CD4-positive, alpha-beta T cell (primary cell): ENCODE measurements around the gene MAPK8IP2. TPM values are rescaled to one million over a fixed set of nuclear protein-coding genes. Genes with fewer than 3 reads are reported as not detected.
A peak's percentile ranks its signal among the peaks of the same experiment; 100 is the strongest.

Experiments
- ATAC-seq: fragments of 200-7000 bp; cut with Tn5 transposase; one replicate; pipeline ENCODE4 v1.10.0; 2022; ENCODE audit warnings: mild to moderate bottlenecking; ENCODE audit not compliant: poor library complexity
- CTCF ChIA-PET: fragments of 350-600 bp; sonication (Branson Sonifier 250); formaldehyde crosslinking; loops from one replicate; lab custom pipeline; 2021; ENCODE audit warnings: antibody characterized with exemption, inconsistent platforms; lab: Charles Lee
- POLR2A ChIA-PET: fragments of 350-600 bp; sonication (Branson Sonifier 250); formaldehyde crosslinking; loops from one replicate; lab custom pipeline; 2021; ENCODE audit warnings: antibody characterized with exemption, inconsistent platforms; lab: Charles Lee
- DNase-seq, 14 experiments: peaks; one replicate each; pipeline ENCODE4 v3.0.0-alpha.2; 2013 to 2020; ENCODE audit warnings: mixed read lengths in 2 of 14
- H3K27ac ChIP-seq, 2 donors: one replicate each; pipeline versions ENCODE4 v1.5.1 to v1.7.0; 2013; ENCODE audit warnings: low read length in 2 of 2, low read depth in 1 of 2, mild to moderate bottlenecking in 1 of 2
- H3K27me3 ChIP-seq, 2 experiments: 1 replicate in 1 of 2; 2 replicates in 1 of 2; pipeline versions ENCODE4 v1.6.1 to v1.7.0; 2013; ENCODE audit warnings: low read length in 2 of 2, control low read depth in 1 of 2, mild to moderate bottlenecking in 1 of 2, moderate library complexity in 1 of 2; ENCODE audit not compliant: insufficient read depth in 2 of 2, control insufficient read depth in 1 of 2
- H3K36me3 ChIP-seq: one replicate; pipeline ENCODE4 v1.6.1; 2013; ENCODE audit warnings: low read length, control low read depth; ENCODE audit not compliant: insufficient read depth
- H3K4me1 ChIP-seq: one replicate; pipeline ENCODE4 v1.6.1; 2013; ENCODE audit warnings: low read length, control low read depth; ENCODE audit not compliant: insufficient read depth
- H3K4me3 ChIP-seq: one replicate; pipeline ENCODE4 v1.5.1; 2013; ENCODE audit warnings: mild to moderate bottlenecking, low read length, moderate library complexity
- H3K9me3 ChIP-seq, 2 experiments: 1 replicate in 1 of 2; 2 replicates in 1 of 2; pipeline versions ENCODE4 v1.6.1 to v1.7.0; 2013; ENCODE audit warnings: low read length in 2 of 2, mild to moderate bottlenecking in 2 of 2, control low read depth in 1 of 2, moderate library complexity in 1 of 2; ENCODE audit not compliant: control insufficient read depth in 1 of 2, insufficient read depth in 1 of 2
- H3K27ac Mint-ChIP-seq: one replicate; pipeline ENCODE4 v1.8.0; 2020; ENCODE audit warnings: mixed read lengths
- H3K27me3 Mint-ChIP-seq: one replicate; pipeline ENCODE4 v1.8.0; 2021; ENCODE audit warnings: mixed read lengths
- H3K36me3 Mint-ChIP-seq: one replicate; pipeline ENCODE4 v1.8.0; 2021; ENCODE audit warnings: low read depth, mixed read lengths
- H3K4me1 Mint-ChIP-seq: one replicate; pipeline ENCODE4 v1.8.0; 2021; ENCODE audit warnings: low read depth, mixed read lengths
- H3K4me3 Mint-ChIP-seq: one replicate; pipeline ENCODE4 v1.8.0; 2020; ENCODE audit warnings: mild to moderate bottlenecking, mixed read lengths
- H3K9me3 Mint-ChIP-seq: one replicate; pipeline ENCODE4 v1.8.0; 2020; ENCODE audit warnings: mixed read lengths
- CTCF ChIP-seq: fragments of 200-600 bp; IDR thresholded peaks from one replicate; pipeline ENCODE4 v1.8.0; 2022; ENCODE audit warnings: antibody characterized with exemption, mild to moderate bottlenecking
- intact Hi-C, 2 experiments: fragments of 100-400 bp; cut with DNase I in 1 of 2; cut with micrococcal nuclease in 1 of 2; formaldehyde crosslinking; loops; one replicate each; pipeline versions ENCODE4 v1.15.1 to v1.9.0; 2023 to 2025; cut with DNase I, micrococcal nuclease
- total RNA-seq, 174 experiments: library from RNA in 2 of 174; stranded (reverse) in 2 of 174; gene quantifications; one replicate each; pipeline ENCODE4 v1.2.3 and lab custom pipeline; 2021 to 2026

The MAPK8IP2 gene
- total RNA-seq, 2 experiments from 2014 or later: 0.31 to 0.52 TPM

- H3K27me3 Mint-ChIP-seq: no peaks in the 10 kb centered on the region
- no peak overlapping the region for H3K27ac ChIP-seq
- peak overlapping the region; percentile 62 for H3K4me3 Mint-ChIP-seq
- TF ChIP-seq CTCF: no peak
- no peaks in the 10 kb centered on the region for H3K9me3 Mint-ChIP-seq
- DNase-seq: peak in 1 of 14 experiments; percentile 41
- H3K36me3 ChIP-seq: peaks cover 13% of the 10 kb centered on the region
- H3K4me3 ChIP-seq: no peak overlapping the region
- peaks cover 52% of the 10 kb centered on the region for H3K4me1 ChIP-seq
- intact Hi-C loops: no loop called here
- H3K4me1 Mint-ChIP-seq: peaks cover 47% of the 10 kb centered on the region
- peaks cover 30% of the 10 kb centered on the region for H3K36me3 Mint-ChIP-seq
- ChIA-PET POLR2A (no interaction called here), CTCF (interaction anchor here (2.7 kb wide), 1 partner anchor 100 kb away, joined by 9 read pairs; the partner anchor contains the start of gene SCO2)
- H3K27ac Mint-ChIP-seq: no peak overlapping the region
- no peaks in the 10 kb centered on the region for H3K27me3 ChIP-seq
- no peak for ATAC-seq
- no peaks in the 10 kb centered on the region for H3K9me3 ChIP-seq
Measured at GRCh38 chr22:50625568-50626313, 25.1 kb downstream of the MAPK8IP2 start.

- Histone ChIP-seq H3K4me1 (peaks cover 46% of the 10 kb centered on the region), H3K27me3 (no peaks in the 10 kb centered on the region), H3K4me3 (no peak overlapping the region), H3K36me3 (peaks cover 13% of the 10 kb centered on the region), H3K27ac (peak overlapping the region in 1 of 2 donors; percentile 53), H3K9me3 (no peaks in the 10 kb centered on the region)
- intact Hi-C loops: no loop called here
- Mint-ChIP-seq H3K27me3 (no peaks in the 10 kb centered on the region), H3K4me3 (peak overlapping the region; percentile 76), H3K27ac (peak overlapping the region; percentile 64), H3K9me3 (no peaks in the 10 kb centered on the region), H3K36me3 (peaks cover 28% of the 10 kb centered on the region), H3K4me1 (peaks cover 41% of the 10 kb centered on the region)
- no peak for TF ChIP-seq CTCF
- no peak for DNase-seq
- ChIA-PET CTCF (interaction anchor here (2.7 kb wide), 1 partner anchor 101 kb away, joined by 9 read pairs; the partner anchor contains the start of gene SCO2), POLR2A (no interaction called here)
- ATAC-seq: no peak
Measured at GRCh38 chr22:50626314-50626849, 25.8 kb downstream of the MAPK8IP2 start.

- H3K36me3 ChIP-seq: peaks cover 13% of the 10 kb centered on the region
- ChIA-PET POLR2A (interaction anchor here (1.3 to 1.4 kb wide), 2 partner anchors 101 to 119 kb away, joined by 7 to 9 read pairs; partner anchors contain the start of genes LMF2, NCAPH2 and SCO2), CTCF (interaction anchor here (1.5 to 2.7 kb wide), 2 partner anchors 64 to 101 kb away, joined by 5 to 9 read pairs; partner anchors contain the start of genes SCO2 and SYCE3)
- no peaks in the 10 kb centered on the region for H3K27me3 Mint-ChIP-seq
- H3K27ac Mint-ChIP-seq: peak overlapping the region; percentile 89
- intact Hi-C loops: no loop called here
- H3K27ac ChIP-seq: peak overlapping the region; percentile 53 to 70
- peak overlapping the region; percentile 84 for H3K4me3 ChIP-seq
- H3K4me1 Mint-ChIP-seq: peaks cover 39% of the 10 kb centered on the region
- DNase-seq (peak in 2 of 14 experiments; percentile 9 to 54), ATAC-seq (no peak)
- TF ChIP-seq CTCF: no peak
- peaks cover 43% of the 10 kb centered on the region for H3K4me1 ChIP-seq
- H3K36me3 Mint-ChIP-seq: peaks cover 22% of the 10 kb centered on the region
- no peaks in the 10 kb centered on the region for H3K27me3 ChIP-seq
- no peaks in the 10 kb centered on the region for H3K9me3 Mint-ChIP-seq
- H3K4me3 Mint-ChIP-seq: peak overlapping the region; percentile 89
- H3K9me3 ChIP-seq: no peaks in the 10 kb centered on the region
Measured at GRCh38 chr22:50626850-50627641, 26.5 kb downstream of the MAPK8IP2 start.
